Measurements from ENCODE around the gene KLF13.

The KLF13 gene

DNA sequence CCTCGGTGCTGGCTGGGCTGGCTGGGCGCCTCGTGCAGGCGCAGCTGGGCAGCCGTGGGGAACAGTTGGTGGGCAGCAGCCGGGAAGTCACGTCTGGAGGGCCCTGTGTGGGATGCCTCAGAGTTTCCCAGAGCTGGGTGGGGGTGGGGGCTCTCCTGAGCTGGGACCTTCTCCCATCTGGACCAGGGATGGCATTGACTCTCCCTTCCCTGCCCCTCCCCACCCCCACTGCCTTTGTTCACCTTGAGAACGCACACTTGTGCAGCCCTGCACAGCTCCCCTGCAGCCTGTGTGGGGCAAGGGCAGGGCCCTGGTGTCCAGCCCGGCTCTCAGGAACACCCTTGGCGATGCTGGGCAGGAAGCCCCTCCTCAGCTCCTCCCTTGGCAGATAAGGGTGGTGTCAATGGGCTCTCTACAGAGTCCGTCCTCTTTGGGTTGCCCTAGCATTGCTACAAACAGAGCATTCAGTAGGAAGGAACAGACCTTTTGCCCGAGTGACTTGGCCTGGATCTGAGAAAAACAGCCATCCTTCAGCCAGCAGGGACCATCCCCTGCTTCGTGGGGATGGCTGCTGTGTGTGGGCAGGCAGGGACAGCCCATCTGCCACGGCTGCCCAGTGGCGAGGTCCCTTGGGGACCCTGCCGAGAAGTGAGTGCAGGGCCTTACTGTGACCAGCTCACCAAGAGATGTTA lies 25.5 kb upstream of the KLF13 start:
- DNase-seq: no peak

DNA sequence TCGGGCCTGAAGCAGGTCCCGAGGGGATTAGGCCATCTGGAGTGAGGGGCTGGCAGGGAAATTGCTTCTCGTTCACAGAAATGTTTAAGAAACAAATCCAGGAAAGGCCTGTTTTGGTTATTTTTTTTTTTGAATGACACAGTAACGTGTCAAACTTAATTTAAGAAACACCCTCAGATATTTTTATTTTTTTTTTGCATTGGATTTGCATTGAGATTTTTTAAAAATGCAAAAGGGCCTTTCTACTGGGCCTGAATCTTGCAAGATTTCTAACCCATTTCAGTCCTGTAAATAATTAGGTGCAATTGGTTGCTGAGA lies 25.0 kb upstream of the KLF13 start:
- DNase-seq: no peak

DNA sequence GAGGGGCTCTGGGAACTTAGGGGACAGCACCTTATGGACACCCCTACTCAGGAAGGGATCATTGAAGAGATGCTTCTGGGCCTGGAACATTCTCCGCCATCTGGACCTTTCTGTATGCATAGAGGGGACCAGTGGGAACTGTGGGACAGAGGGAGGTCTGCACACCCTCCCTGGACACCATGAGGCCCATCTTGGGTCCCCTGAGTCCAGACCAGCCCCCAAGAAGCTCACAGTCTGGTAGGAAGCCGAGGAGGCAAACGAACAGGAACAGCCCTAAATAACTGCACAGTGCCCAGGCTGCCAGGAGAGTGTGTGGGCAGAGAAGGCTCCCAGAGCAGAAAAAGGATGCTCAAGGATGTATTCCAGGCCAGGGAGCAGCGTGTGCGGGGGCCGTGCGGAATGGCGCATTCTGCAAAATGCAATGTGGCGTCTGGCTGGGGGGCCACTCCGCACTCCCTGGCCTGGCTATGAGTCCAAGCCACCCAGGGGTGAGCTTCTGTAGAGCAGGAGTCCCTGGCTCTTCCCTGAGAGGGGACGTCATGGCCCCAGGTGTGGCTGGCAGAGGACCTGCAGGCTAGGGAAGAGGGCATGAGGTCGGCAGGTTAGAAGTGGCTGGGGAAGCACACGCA lies 24.5 kb upstream of the KLF13 start:
- DNase-seq: no peak

DNA sequence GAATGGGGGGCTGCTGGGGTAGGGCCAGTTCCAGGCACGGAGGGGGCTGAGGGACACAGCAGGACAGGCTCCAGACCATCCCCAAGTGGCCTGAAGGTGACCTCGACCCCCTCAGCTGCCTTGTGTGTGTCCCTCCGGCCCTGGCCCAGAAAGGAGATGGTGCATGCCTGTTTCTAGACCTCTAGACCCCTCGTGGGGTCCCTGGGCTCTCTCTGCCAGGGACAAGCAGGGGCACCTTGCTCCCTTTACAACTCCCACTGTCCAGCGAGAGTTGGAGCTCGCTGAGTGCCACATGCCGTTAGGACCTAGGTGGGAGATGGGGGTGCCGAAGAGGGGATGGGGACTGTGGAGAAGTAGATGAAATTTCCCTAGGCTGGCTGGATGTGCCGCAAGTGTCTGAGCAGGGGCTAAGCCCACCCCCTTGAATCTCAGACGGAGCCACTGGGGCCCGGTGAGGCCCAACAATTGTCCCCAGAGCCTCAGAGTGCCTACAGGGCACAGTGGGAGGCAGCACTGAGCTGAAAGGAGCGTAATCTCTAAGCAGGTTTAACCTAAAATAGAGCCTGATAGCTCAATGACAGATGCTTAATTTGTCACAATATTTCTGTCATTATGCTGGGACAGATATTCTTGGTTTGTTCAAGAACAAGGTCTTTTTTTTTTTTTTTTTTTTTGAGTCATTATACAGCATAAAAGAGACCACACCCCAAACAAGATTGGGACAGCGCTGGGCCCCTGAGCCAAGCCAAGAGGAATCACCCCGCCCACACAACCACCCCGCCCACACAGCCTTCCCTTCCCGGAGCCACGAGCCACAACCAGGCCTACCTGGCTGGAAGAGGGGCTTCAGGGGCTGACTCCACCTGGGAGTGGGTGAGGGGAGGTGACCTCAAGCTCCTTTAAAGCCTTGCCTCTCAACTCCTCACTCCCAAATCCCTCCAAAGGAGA lies 23.6 kb upstream of the KLF13 start:
- no peak for DNase-seq

- no peak for DNase-seq
These were observed 22.6 kb upstream of the KLF13 start for GRCh38 chr15:31303726-31304648.

DNA sequence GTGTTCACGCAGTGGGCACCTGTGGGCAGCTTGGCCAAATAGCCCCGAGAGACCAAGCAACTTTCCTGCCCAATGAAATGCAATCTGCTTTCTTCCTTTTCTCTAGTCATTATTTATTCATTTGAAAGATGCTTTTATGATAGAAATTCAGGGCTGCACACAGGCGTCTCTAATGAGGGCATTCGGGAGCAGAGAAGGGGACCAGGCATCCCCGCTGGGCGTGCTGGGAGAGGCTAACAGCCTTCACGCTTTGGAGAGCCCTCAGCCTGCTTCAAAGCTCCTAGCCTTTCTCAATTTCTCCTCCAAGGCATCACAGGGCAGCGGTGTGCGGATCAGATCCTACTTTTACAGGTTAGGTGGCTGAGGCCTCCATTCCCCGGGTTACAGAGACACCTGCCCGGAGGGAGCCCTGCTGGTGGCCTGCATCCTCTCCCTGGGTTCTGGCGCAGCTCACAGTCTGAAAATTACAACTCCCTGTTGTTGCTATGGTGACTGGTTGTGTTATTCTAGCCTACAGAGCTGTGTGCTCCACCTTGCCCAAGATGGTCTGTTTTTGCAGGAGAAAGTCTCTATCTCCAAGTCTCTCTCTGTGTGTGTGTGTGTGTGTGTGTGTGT lies 21.8 kb upstream of the KLF13 start:
- no peak for DNase-seq

DNA sequence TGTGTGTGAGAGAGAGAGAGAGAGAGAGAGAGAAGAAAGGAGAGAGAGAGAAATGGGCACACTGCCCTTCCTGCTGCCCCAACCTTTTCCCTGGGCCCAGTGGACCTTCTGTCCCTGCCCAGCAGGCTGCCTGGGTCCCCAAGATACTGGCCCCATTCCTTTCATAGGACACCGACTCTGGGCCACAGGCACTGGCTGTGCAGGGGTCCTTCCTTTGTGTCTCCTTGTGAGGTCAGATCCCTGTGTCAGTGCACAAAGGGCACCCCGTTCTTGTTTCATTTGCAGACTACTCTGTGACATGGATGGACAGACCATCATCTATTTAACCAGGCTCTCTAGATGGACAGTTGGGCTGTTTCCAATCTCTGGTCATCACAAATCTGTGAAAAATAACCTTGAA lies 21.3 kb upstream of the KLF13 start:
- DNase-seq: no peak

DNA sequence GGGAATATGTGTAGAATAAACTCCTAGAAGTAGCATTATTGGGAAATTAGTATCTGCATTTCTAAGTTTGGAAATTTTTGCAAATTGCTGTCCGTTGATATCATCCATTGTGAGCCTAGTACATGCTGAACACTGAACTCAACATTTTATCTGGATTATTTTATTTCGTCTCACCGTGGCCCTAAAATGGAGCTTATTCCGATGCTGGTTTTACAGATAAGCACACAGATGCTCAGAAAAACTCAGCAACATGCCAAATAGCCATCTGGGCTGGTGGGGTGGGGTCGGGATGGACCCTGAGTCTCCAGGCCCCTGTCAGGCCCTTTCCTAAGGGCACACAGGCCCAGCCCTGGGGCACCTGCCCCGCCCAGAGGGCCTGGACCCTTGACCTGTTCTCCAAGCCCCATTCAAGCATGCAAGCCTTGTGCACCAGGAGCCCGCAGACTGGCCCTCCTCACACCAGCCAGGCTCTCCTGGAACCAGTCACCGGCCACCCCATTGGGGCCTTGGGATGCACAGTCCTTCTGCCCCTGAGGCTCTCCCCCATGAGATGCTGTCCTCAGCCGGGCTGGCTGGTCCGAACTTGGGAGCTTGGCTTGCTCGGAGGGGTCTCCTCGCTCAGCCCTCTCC lies 20.7 kb upstream of the KLF13 start:
- DNase-seq: no peak

DNA sequence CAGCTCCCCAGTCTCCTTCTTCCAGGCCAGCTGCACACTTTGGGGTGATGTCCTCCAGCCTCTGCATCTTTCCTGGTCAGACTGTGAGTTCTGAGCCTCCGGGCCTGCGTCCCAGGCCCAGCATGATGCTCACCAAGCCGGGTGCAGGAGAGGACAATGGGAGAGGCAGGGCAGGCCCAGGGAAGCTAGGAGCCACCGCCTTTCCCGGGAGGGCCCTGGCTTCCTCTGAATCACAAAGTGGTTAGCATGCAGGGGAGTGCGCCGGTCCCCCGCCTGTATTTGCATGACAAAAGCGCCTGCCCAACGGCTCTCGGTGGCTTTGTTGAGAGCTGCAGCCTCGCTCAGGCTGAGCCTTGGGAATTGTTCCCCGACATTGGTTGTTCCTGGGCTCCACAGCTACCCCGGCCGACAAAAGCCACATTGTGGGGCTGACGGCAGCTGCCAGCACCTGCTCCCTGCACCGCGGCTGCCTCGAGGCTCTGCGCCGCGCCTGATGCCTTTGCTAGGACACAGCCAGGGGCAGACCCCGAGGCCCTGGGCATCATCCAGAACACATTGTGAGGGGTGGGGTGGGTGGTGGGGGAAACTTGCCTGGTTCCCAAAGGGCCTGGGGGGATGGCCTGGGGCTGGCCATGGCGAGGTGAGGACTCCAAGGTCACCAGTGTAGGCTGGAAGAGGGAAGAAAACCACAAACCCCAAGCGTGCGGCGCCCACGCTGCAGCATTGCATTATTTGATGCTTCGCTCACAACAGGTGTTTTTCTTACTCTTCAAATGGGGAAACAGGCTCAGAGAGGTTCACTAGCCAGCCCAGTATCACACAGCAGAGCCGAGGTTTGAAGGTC lies 20.0 kb upstream of the KLF13 start:
- no peak for DNase-seq

- no peak for DNase-seq
These were observed 19.1 kb upstream of the KLF13 start for GRCh38 chr15:31307270-31308184.

DNA sequence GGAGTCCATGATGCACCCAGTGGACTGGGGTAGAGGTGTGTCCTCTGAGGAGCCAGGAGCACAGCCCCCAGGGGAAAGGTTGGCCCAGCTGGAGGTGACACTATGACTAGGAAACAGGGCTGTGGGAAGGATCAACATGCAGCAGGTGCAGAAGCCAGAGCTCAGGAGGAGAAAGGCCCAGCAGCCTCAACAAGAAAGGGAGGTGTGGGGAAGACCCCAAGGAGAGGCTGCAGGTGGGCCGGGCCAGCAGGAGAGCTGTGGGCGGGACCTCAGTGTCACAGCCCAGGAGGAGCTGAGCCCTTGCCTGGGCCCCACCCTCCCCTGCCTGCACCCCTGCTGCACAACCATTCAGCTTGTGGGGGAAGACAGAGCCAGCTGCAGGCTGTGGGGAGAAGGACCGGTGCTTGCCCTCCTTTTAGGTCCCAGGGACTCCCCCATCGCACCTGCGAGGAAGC lies 18.4 kb upstream of the KLF13 start:
- no peak for DNase-seq

DNA sequence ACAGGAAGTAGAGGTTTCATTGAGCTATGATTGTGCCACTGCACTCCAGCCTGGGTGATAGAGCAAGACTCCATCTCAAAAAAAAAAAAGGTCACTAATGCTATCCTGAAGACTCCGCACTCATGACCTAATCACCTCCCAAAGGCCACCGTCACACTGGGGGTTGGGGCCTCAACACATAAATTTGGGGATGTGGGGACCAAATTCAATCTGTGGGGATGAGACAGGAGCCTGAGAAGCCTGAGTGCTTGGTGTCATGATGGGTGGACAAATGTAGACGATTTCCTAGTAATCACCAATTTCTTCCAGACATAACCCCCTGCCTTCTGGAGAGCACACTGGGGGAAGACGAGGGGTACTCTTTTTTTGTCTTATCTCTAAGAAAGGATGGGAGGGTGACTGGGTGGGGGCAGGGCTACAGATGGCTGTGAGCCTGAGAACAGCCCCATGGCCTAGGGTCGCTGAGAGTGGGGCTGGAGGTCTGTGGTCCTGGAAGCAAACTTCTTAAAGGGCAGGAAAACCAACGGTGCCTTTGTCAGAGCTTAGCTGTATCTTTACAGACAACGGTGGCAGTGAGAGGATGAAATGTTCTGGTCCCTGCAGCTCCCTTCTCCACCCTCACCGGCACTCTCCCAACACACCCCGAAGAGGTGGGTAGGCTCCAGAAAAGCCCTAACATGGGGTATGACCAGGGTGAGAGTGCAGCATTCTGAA lies 16.6 kb upstream of the KLF13 start:
- no peak for DNase-seq

DNA sequence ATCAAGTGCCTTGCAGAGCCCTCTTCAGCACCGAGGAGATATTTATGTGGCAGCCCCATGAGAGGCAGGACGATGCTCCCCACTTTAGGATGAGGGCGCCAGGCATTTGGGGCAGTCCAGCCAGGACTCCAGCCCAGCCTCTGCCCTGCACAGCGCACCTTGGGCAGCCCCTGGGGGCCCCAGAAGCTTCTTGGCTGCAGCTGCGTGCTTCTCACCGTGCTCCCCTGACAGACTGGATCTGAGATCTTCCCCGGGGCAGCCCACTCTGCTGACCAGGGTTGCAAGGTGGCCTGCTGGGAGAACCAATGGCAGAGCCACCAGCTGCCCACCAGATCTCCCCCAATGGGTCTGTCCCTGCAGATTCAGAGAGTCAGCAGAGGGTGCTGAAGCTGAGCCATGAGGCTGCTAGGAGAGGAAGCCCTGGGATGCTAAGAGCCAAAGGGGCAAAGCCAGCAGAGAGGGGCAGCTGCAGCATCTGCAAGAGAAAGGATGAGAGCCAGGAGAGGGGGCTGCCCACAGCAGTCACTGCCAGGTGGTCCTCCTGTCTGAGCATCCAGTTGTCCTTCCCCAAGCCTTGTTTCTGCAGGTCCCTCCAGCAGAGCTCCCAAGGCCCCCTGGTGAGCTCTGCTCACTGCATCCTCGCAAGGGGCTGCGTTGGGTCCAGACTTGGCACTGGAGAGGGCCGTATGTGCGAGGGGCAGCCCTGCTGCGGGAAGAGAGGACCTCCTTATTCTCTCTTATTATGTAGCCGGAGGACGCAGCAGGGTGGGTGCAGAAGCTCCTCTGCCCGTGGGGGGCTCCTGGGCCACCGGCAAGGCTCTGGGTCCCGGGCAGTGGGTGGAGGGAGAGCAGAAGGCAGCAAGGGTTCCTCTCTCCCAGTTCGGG lies 14.7 kb upstream of the KLF13 start:
- no peak for DNase-seq

DNA sequence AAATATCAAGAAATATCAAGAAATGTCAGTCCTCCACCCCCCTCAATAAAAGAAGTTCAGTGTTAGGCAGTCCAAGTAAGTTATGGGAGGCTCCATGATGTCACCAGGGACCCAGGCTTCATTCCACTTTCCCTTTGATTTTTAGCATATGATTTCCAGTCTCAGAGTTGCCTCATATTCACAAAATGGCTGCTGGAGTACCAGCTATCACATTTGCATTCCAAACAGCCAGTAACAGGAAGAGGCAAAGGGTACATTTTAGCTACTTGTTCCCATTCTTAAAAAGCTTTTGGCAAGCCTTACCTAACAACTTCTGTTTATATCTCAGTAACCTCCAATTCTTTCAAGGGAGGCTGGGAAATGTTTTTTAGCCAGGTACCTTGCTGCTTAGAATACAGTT lies 13.4 kb upstream of the KLF13 start:
- DNase-seq: no peak

GRCh38 chr15:31314380-31314779 lies 12.3 kb upstream of the KLF13 start:
- DNase-seq: no peak

GRCh38 chr15:31316135-31316795 lies 10.4 kb upstream of the KLF13 start:
- DNase-seq: no peak

DNA sequence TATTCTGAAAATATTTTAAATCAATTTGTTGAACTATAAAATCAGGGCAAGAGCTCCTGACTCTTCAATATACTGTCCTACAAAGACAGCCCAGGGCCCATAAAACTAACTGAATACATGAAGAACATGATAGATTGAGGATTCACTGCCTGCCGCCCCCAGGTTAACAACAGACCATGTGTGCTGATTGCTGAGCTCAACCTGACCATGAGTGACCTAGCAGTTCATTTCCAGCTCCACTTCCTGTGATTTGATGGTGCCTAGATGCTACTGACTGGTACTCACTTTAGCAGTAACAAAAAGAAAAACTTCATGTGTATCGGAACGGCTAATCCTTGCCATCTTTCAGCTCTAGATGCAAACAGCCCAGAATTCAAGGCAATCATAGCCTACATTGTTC lies 9.6 kb upstream of the KLF13 start:
- no peak for DNase-seq

Measured in NK-92 treated with Interleukin-12 subunit alpha and Interleukin-12 subunit beta, amount 100 ng/mL, for 24 hours (cell line).